IMR-90 (cell line): ENCODE results near the gene IL16. TPM values are rescaled to one million over a fixed set of nuclear protein-coding genes. Genes with fewer than 3 reads are reported as not detected.

ENCODE experiments used
- ATAC-seq: fragments of 200-7000 bp; cut with Tn5 transposase; 2 replicates; pipeline ENCODE4 v1.9.1; 2020; ENCODE audit warnings: low read depth, mild to moderate bottlenecking, moderate library complexity
- BruUV-seq: library from RNA; stranded (reverse); fragments of 400-500 nt; replicated peaks from 2 replicates; lab custom pipeline; 2021; lab: Mats Ljungman, UMichigan
- CTCF ChIA-PET: fragments of 300-600 bp; formaldehyde crosslinking; extraction: SDS; loops from one replicate; lab custom pipeline; 2021; ENCODE audit warnings: antibody characterized with exemption; lab: Yijun Ruan, JAX
- POLR2A ChIA-PET: fragments of 300-600 bp; sonication (Branson Sonifier 250); formaldehyde crosslinking; loops from one replicate; lab custom pipeline; 2022; ENCODE audit warnings: antibody characterized with exemption; ENCODE audit not compliant: unreplicated experiment; lab: Charles Lee
- DNase-seq: peaks from one replicate; pipeline ENCODE4 v3.0.0; 2013
- H2AFZ ChIP-seq: replicated peaks from 2 replicates; pipeline ENCODE3; 2013; ENCODE audit warnings: low read length, mild to moderate bottlenecking; ENCODE audit not compliant: poor library complexity
- H2AK5ac ChIP-seq: 2 replicates; pipeline ENCODE4 v1.6.1; 2013; ENCODE audit warnings: low read depth, low read length, inconsistent platforms
- H2AK9ac ChIP-seq: replicated peaks from 2 replicates; pipeline ENCODE3; 2013; ENCODE audit warnings: mild to moderate bottlenecking, low read depth, low read length, moderate library complexity; ENCODE audit not compliant: poor library complexity
- H2BK120ac ChIP-seq: 2 replicates; pipeline ENCODE4 v1.6.1; 2013; ENCODE audit warnings: low read depth, low read length, inconsistent platforms
- H2BK15ac ChIP-seq: 3 replicates; pipeline ENCODE4 v1.6.1; 2013; ENCODE audit warnings: low read depth, low read length, inconsistent platforms
- H2BK20ac ChIP-seq: 2 replicates; pipeline ENCODE4 v1.6.1; 2013; ENCODE audit warnings: low read depth, mild to moderate bottlenecking, inconsistent platforms, low read length, moderate library complexity
- H2BK5ac ChIP-seq: 2 replicates; pipeline ENCODE4 v1.6.1; 2013; ENCODE audit warnings: mild to moderate bottlenecking, low read depth, low read length, inconsistent platforms; ENCODE audit not compliant: poor library complexity, severe bottlenecking
- H3K14ac ChIP-seq: replicated peaks from 2 replicates; pipeline ENCODE4 v1.6.1; 2013; ENCODE audit warnings: low read depth, low read length, inconsistent platforms
- H3K18ac ChIP-seq: 2 replicates; pipeline ENCODE4 v1.6.1; 2013; ENCODE audit warnings: low read depth, low read length, control low read depth
- H3K23ac ChIP-seq: 2 replicates; pipeline ENCODE4 v1.6.1; 2013; ENCODE audit warnings: low read depth, low read length, inconsistent platforms
- H3K27ac ChIP-seq: 2 replicates; pipeline ENCODE4 v1.5.1; 2013; ENCODE audit warnings: mild to moderate bottlenecking, control low read depth, low read length; ENCODE audit not compliant: insufficient read depth
- H3K27me3 ChIP-seq: 2 replicates; pipeline ENCODE4 v1.6.1; 2013; ENCODE audit warnings: low read length; ENCODE audit not compliant: control insufficient read depth, insufficient read depth
- H3K36me3 ChIP-seq: 2 replicates; pipeline ENCODE4 v1.6.1; 2013; ENCODE audit warnings: low read length, mixed read lengths; ENCODE audit not compliant: control insufficient read depth, insufficient read depth
- H3K4ac ChIP-seq: 2 replicates; pipeline ENCODE4 v1.6.1; 2013; ENCODE audit warnings: low read depth, low read length, inconsistent platforms
- H3K4me1 ChIP-seq: 2 replicates; pipeline ENCODE4 v1.6.1; 2013; ENCODE audit warnings: low read length, mixed read lengths; ENCODE audit not compliant: control insufficient read depth, insufficient read depth
- H3K4me2 ChIP-seq: 2 replicates; pipeline ENCODE4 v1.6.1; 2013; ENCODE audit warnings: low read depth, mild to moderate bottlenecking, control low read depth, low read length, moderate library complexity
- H3K4me3 ChIP-seq: 2 replicates; pipeline ENCODE4 v1.5.1; 2013; ENCODE audit warnings: low read depth, mild to moderate bottlenecking, control low read depth, low read length, moderate library complexity; ENCODE audit not compliant: insufficient read depth
- H3K56ac ChIP-seq: 2 replicates; pipeline ENCODE4 v1.6.1; 2013; ENCODE audit warnings: low read length, inconsistent platforms; ENCODE audit not compliant: insufficient read depth; ENCODE audit errors: extremely low read depth
- H3K79me1 ChIP-seq, 2 experiments: 2 replicates each; pipeline ENCODE4 v1.6.1; 2013; ENCODE audit warnings: low read length in 2 of 2, inconsistent platforms in 1 of 2, low read depth in 1 of 2
- H3K9ac ChIP-seq: 2 replicates; pipeline ENCODE4 v1.6.1; 2013; ENCODE audit warnings: low read depth, low read length, control low read depth
- H3K9me1 ChIP-seq: 2 replicates; pipeline ENCODE4 v1.6.1; 2013; ENCODE audit warnings: low read length, inconsistent platforms; ENCODE audit not compliant: insufficient read depth
- H3K9me3 ChIP-seq: 2 replicates; pipeline ENCODE4 v1.6.1; 2013; ENCODE audit warnings: low read length; ENCODE audit not compliant: control insufficient read depth, insufficient read depth
- H4K20me1 ChIP-seq: 2 replicates; pipeline ENCODE4 v1.6.1; 2013; ENCODE audit warnings: low read length, inconsistent platforms; ENCODE audit not compliant: insufficient read depth
- H4K5ac ChIP-seq: 2 replicates; pipeline ENCODE4 v1.6.1; 2013; ENCODE audit warnings: mild to moderate bottlenecking, low read depth, low read length, control low read depth
- H4K8ac ChIP-seq, 2 experiments: 2 replicates each; pipeline ENCODE4 v1.6.1; 2013; ENCODE audit warnings: low read depth in 2 of 2, low read length in 2 of 2, control low read depth in 1 of 2, inconsistent platforms in 1 of 2
- H4K91ac ChIP-seq: 2 replicates; pipeline ENCODE4 v1.6.1; 2013; ENCODE audit warnings: low read depth, low read length, inconsistent platforms; ENCODE audit not compliant: insufficient read depth
- BHLHE40 ChIP-seq: fragments of 150-350 bp; IDR thresholded peaks from 2 replicates; pipeline ENCODE4 v1.6.1; 2016; ENCODE audit warnings: mild to moderate bottlenecking, low read depth, low read length
- CEBPB ChIP-seq: IDR thresholded peaks from 2 replicates; pipeline ENCODE4 v1.6.1; 2012; ENCODE audit warnings: low read depth, low read length, improper control_type of control experiment
- CHD1 ChIP-seq: IDR thresholded peaks from 2 replicates; pipeline ENCODE4 v1.6.1; 2012; ENCODE audit warnings: low read depth, low read length, improper control_type of control experiment
- ELK1 ChIP-seq: fragments of 150-350 bp; IDR thresholded peaks from 2 replicates; pipeline ENCODE4 v1.6.1; 2016; ENCODE audit warnings: low read depth, mild to moderate bottlenecking, low read length, moderate library complexity, borderline replicate concordance
- FOS ChIP-seq: fragments of 150-350 bp; IDR thresholded peaks from 2 replicates; pipeline ENCODE4 v1.6.1; 2016; ENCODE audit warnings: low read depth, low read length
- NFE2L2 ChIP-seq: fragments of 150-350 bp; IDR thresholded peaks from 2 replicates; pipeline ENCODE4 v1.6.1; 2016; ENCODE audit warnings: low read depth, mild to moderate bottlenecking, low read length
- POLR2A ChIP-seq: IDR thresholded peaks from 2 replicates; pipeline ENCODE4 v1.6.1; 2012; ENCODE audit warnings: mild to moderate bottlenecking, low read depth, low read length
- RAD21 ChIP-seq: IDR thresholded peaks from 2 replicates; pipeline ENCODE4 v1.6.1; 2012; ENCODE audit warnings: low read length, improper control_type of control experiment
- RCOR1 ChIP-seq: IDR thresholded peaks from 2 replicates; pipeline ENCODE4 v1.6.1; 2012; ENCODE audit warnings: mild to moderate bottlenecking, low read length, improper control_type of control experiment; ENCODE audit not compliant: insufficient replicate concordance
- USF2 ChIP-seq: fragments of 150-350 bp; IDR thresholded peaks from 2 replicates; pipeline ENCODE4 v1.6.1; 2017; ENCODE audit warnings: mild to moderate bottlenecking, antibody characterized with exemption, low read length, low read depth
- WGBS, 2 experiments: methylation state at CpG; one replicate each; pipeline versions ENCODE4 v1.1.5 to v1.1.7; 2013; ENCODE audit warnings: missing lambda C conversion rate in 2 of 2; ENCODE audit not compliant: insufficient read length in 1 of 2; ENCODE audit errors: extremely low coverage in 2 of 2; 5-methylcytosine and 5-hydroxymethylcytosine counted together
- dilution Hi-C: fragments of 300-500 bp; cut with HindIII; formaldehyde crosslinking; loops from one replicate; pipeline ENCODE4 v1.14.3; 2018; ENCODE audit warnings: low sequenced_read_pairs; ENCODE audit not compliant: unreplicated experiment
- in situ Hi-C: fragments of 300-500 bp; cut with MboI; formaldehyde crosslinking; loops from 3 replicates; pipeline ENCODE4 v1.14.3; 2019; ENCODE audit warnings: low sequenced_read_pairs, inconsistent platforms, mixed read lengths
- intact Hi-C: fragments of 100-400 bp; cut with micrococcal nuclease; formaldehyde crosslinking; loops from 2 replicates; pipeline ENCODE4 v1.10.0; 2022
- polyA plus RNA-seq, 3 experiments: library from polyadenylated mRNA; depleted of rRNA; stranded (reverse); fragments of >200 nt; gene quantifications; 2 replicates each; pipeline ENCODE4 v1.2.3, GENCODE V29; 2012; ENCODE audit warnings: low replicate concordance in 1 of 3
- total RNA-seq: library from RNA; depleted of rRNA; stranded (reverse); fragments of >200 nt; gene quantifications from 2 replicates; pipeline ENCODE4 v1.2.3, GENCODE V29; 2012

Gene IL16
- total and polyA plus RNA-seq, 2 of the 4 experiments (the other 2 are of a cell fraction) = 0.18 to 0.27 TPM

- Histone ChIP-seq H3K23ac (no peak overlapping the region), H3K4ac (no peak overlapping the region), H3K56ac (no peak overlapping the region), H3K4me3 (no peak overlapping the region), H3K36me3 (peaks cover 21% of the 10 kb centered on the region; the same call in 1 of the 2 replicates), H4K91ac (no peak overlapping the region), H3K9ac (no peak overlapping the region), H3K79me1 (no peaks in the 10 kb centered on the region), H2AFZ (no peak overlapping the region), H3K27me3 (no peaks in the 10 kb centered on the region), H3K4me1 (peaks cover 4% of the 10 kb centered on the region; the same call in 1 of the 2 replicates), H3K9me1 (no peaks in the 10 kb centered on the region), H3K14ac (no peak overlapping the region), H2AK9ac (no peak overlapping the region), H2BK15ac (no peak overlapping the region), H4K5ac (no peak overlapping the region), H3K9me3 (peaks cover 3% of the 10 kb centered on the region; the same call in 1 of the 2 replicates), H2BK120ac (no peak overlapping the region), H4K8ac (no peak overlapping the region), H2BK5ac (no peak overlapping the region), H2AK5ac (no peak overlapping the region), H3K27ac (no peak overlapping the region), H3K18ac (no peak overlapping the region), H2BK20ac (no peak overlapping the region), H4K20me1 (no peaks in the 10 kb centered on the region), H3K4me2 (no peak overlapping the region)
- DNase-seq (no peak), ATAC-seq (no peak)
- TF ChIP-seq ELK1 (no peak), BHLHE40 (no peak), CEBPB (no peak), FOS (no peak), CHD1 (no peak), RCOR1 (no peak), RAD21 (no peak), NFE2L2 (no peak), USF2 (no peak), POLR2A (no peak)
- intact Hi-C loops = no loop called here
- CTCF ChIA-PET = interaction anchor here (3.0 kb wide), 1 partner anchor 12 kb away, joined by 13 read pairs; no protein-coding TSS in a partner anchor
- no CpG with 5 or more reads among the region's 2 CpGs for WGBS, 2 experiments
- POLR2A ChIA-PET = no interaction called here
- in situ Hi-C loops = no loop called here
- dilution Hi-C loops = no loop called here
- no TSS peak for BruUV-seq
These were observed 81.2 kb downstream of the IL16 start for GRCh38 chr15:81277851-81278250.
